ENCODE data around the gene TOMM34. TPM values are rescaled to one million over a fixed set of nuclear protein-coding genes. Genes with fewer than 3 reads are reported as not detected.
A peak's percentile ranks its signal among the peaks of the same experiment; 100 is the strongest.

The TOMM34 gene
- total RNA-seq, 1 donor from 2014 or later, result 39.6 TPM

GRCh38 chr20:44894959-44895358, 65.2 kb downstream of the TOMM34 start:
- H3K27ac Mint-ChIP-seq (ENCODE audit: unreplicated experiment), result peak overlapping the region; percentile 0
- no peaks in the 10 kb centered on the region for H3K27me3 Mint-ChIP-seq (ENCODE audit: low read depth)
- no peak for TF ChIP-seq CTCF (conservative IDR thresholded peaks at IDR 0.05)
- H3K4me3 Mint-ChIP-seq, result no peak overlapping the region
- DNase-seq (ENCODE audit: low read depth, low spot score), result no peak
- H3K9me3 Mint-ChIP-seq, result no peaks in the 10 kb centered on the region
- H3K36me3 Mint-ChIP-seq (ENCODE audit: low read depth), result no peaks in the 10 kb centered on the region
- peaks cover 6% of the 10 kb centered on the region for H3K4me1 Mint-ChIP-seq

Other genes with a start within 250 kb of the TOMM34 start
- not detected in 2 replicates for gene CCN5, start 245.0 kb downstream of the TOMM34 start, total RNA-seq
- gene KCNK15, start 214.5 kb downstream of the TOMM34 start, total RNA-seq, result not detected in 2 replicates
- 4.1 and 6.1 TPM in 2 replicates for gene RIMS4, start 149.9 kb downstream of the TOMM34 start, total RNA-seq
- 168 and 172 TPM in 2 replicates for gene YWHAB, start 74.7 kb downstream of the TOMM34 start, total RNA-seq
- 75.0 and 78.6 TPM in 2 replicates for gene PABPC1L, start 50.3 kb downstream of the TOMM34 start, total RNA-seq
- gene STK4, start 6.1 kb upstream of the TOMM34 start, total RNA-seq, result 41.2 and 46.4 TPM in 2 replicates
- not detected in 2 replicates for gene KCNS1, start 140.7 kb upstream of the TOMM34 start, total RNA-seq
- not detected in 2 replicates for gene WFDC5, start 154.8 kb upstream of the TOMM34 start, total RNA-seq
- not detected in 2 replicates for gene WFDC12, start 164.1 kb upstream of the TOMM34 start, total RNA-seq
- not detected in 2 replicates for gene PI3, start 214.5 kb upstream of the TOMM34 start, total RNA-seq
- not detected in 2 replicates for gene SEMG1, start 246.6 kb upstream of the TOMM34 start, total RNA-seq